ENCODE data around the gene CRYBA4.

Gene CRYBA4

GRCh38 chr22:26631282-26631681 is 9.5 kb downstream of the CRYBA4 start:
- DNase-seq = no peak

GRCh38 chr22:26632422-26633155 is 10.8 kb downstream of the CRYBA4 start:
- DNase-seq = no peak

- no peak for DNase-seq
Measured at GRCh38 chr22:26634189-26634588, 12.4 kb downstream of the CRYBA4 start.

GRCh38 chr22:26635117-26635516 is 13.4 kb downstream of the CRYBA4 start:
- no peak for DNase-seq

DNA sequence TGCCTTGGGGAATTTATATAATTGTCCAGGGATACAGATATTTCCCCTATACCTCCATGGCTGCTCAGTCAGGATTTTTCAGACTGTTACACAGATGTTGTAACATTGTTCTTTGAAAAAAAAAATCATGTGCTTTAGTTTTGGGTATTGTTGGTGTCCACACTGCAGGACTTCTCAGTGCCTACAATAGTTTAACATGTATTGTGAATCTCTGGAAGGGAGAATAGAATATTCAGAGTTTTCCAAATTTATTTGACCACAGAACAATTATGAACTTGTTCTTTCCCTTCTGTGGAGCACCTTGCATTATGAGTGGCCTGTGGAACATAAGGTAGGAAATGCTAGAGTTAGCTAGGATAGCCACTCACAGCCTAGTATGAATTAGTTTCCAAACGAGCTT is 14.5 kb downstream of the CRYBA4 start:
- no peak for DNase-seq

DNA sequence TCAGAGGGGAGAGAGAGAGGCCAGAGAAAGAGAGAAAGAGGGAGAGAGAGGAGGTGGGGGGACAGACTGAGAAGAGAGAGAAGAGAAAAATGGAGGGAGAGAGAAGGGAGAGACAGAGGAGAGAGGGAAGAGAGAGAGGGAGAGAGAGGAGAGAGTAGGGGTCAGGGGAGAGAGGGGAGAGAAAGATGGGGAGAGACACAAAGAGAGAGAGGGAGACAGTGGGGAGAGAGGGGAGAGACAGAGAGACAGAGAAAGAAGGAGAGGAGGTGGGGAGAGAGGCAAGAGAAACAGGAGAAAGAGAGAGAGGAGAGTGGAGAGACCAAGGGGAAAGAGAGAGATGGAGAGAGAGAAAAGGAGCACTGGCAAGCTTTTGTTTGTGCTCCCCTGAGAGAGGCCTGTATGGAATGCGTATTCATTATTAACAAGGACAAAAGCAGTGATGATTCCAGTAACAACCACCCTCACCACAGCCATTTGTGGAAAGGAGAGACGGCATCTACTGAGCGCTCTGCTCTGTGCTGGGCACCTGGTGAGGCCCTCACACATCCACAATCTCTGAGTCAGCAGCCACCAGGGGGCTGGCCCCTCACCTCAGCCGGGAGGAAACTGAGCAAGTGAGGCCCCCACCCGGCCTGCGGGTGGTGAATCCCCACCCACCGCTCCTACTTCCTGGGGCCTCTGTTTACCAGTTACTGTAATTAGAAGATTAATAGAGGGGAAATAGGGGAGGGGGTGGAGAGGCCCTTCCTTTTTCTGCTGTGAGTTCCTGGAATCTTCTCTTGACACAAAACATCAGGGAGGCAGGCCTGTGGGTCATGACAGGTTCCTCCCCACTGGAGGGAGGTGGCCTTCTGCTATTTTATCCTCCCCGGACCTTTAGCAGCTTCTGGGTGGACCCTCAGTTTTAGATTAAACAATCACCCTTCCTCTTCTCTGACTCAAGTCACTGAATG is 21.0 kb downstream of the CRYBA4 start:
- peak; percentile 34 to 38 for DNase-seq

- no peak for DNase-seq
Measured at GRCh38 chr22:26643418-26644100, 21.8 kb downstream of the CRYBA4 start.

GRCh38 chr22:26646158-26646557 is 24.4 kb downstream of the CRYBA4 start:
- DNase-seq = no peak

DNA sequence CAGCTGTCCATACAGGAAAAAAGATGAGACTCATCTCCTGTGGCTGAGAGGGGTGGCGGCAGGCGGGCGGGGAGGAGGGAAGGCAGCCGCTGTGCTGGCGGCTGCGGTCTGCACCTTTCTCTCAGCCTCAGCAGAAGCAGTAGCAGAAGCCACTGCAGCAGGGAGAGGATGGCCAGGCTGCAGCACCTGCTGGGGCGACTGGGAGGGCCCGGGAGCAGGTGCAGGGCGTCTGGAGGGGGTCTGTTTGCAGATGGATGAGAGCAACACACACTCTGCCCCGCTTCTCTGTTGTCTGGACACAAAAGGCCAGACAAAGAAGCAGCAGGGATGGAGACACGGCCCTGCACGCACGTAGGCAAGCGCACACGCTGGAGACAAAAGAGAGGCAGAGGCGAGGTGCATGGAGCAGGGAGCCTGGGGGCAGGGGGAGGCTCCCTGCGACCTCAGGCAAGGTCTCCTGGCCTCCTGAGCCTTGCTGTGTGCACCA is 26.3 kb downstream of the CRYBA4 start:
- peak; percentile 15 to 28 for DNase-seq

- peak; percentile 79 to 84 for DNase-seq
Measured at GRCh38 chr22:26648528-26649388, 27.0 kb downstream of the CRYBA4 start.

- DNase-seq = no peak
Measured at GRCh38 chr22:26650722-26651421, 29.1 kb downstream of the CRYBA4 start.

DNA sequence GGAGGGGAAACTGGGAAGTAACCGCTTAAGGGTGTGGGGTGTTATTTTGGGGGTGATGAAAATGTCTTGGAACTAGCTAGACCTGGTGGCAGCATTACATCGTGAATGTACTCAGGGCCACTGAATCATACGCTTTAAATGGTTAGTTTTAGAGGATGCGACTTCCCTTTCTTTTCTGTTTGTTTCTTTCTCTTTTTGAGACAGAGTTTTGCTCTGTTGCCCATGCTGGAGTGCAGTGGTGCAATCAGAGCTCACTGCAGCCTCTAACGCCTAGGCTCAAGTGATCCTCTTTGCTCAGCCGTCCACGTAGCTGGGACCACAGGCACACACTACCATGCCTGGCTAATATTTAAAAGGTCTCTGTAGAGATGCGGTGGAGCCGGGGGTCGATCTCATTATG is 30.1 kb downstream of the CRYBA4 start:
- no peak for DNase-seq

- DNase-seq = no peak
Measured at GRCh38 chr22:26656891-26657851, 35.4 kb downstream of the CRYBA4 start, which contains the start of gene MIAT. Gene MIAT, plus strand, starts transcription at chr22:26657588.

GRCh38 chr22:26658161-26658560 is 36.4 kb downstream of the CRYBA4 start:
- no peak for DNase-seq

DNA sequence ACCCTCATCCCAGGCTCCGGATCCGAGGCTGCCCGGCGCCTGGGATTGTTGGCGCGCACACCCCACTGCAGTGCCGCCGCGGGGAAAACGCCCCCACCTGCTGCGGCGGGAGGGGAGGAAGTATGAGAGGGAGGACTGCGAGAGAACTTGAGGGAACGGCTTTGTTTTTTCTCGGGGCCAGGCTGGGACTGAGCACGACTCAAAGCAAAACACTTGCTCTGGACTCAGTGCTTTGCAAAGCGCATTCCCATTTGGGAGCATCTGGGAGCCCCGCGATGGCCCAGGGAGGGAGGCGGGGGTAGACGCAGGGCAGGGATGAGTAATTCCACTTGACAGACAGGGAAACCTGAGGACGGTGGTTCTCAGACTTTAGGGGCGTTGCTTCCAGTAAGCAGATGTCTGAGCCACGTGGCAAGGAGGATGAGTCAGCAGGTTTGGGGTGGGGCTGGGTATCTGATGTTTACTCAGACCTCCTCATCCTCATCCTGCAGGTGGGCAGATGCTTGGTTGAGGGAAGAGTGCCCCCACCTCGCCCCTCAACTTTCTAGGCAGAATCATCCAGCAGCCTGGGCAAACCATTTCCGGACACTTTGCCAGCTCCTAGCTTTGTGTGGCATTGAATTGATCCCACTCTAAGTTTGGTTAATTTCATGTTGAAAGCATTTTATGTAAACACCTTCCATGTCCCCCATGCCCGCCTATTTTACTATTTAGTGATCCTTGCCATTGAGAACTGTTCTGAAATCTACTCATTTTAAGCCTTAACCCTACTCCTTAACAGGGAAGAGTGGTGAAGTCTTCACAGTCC is 37.1 kb downstream of the CRYBA4 start:
- peak; percentile 62 to 79 for DNase-seq

GRCh38 chr22:26660356-26660755 is 38.6 kb downstream of the CRYBA4 start:
- DNase-seq = no peak

GRCh38 chr22:26660961-26661578 is 39.3 kb downstream of the CRYBA4 start:
- no peak for DNase-seq

DNA sequence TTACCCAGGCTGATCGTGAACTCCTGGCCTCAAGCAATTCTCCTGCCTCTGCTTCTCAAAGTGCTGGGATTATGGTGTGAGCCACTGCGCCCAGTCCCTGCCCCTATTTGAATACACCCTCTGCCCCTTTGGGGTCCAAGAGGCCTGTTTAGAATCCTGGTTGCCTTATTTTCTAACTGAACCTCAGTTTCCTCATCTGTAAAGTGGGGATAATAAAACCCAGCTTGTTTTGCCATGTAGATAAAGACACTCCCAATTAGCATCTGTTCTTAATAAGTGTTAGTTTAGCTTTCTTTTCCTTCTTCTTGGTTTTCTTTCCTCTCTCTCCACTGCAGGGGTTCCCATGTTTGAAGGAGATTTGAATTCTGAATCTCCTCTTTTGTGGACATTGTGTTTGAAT is 40.4 kb downstream of the CRYBA4 start:
- no peak for DNase-seq

DNA sequence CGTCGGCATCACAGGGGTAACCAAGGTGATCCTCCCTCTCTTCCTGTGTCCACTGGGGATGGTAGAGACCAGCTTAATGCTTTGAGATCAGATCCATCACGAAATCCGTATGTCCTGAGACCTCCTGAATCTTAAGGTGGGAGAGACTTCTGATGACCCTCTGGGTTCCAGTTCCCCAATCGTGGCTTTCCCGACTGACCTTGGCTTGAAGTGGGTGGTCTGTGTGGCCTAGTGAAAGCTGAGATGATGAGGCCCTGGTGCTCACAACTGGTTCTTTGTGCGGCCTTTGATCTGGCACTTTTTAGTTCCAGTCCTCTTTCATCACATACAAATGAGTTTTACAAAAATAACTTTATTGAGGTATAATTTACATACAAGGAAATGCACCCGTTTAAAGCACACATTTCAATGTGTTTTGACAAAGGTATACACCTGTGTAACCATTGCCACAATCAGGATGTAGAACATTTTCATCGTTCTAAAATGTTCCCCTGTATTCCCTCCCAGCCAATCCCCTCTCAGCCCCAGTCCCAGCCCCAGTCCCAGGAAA is 41.7 kb downstream of the CRYBA4 start:
- no peak for DNase-seq

Data from Kasumi-1 (cell line).